ENCODE results near the gene GABPB2.

DNA sequence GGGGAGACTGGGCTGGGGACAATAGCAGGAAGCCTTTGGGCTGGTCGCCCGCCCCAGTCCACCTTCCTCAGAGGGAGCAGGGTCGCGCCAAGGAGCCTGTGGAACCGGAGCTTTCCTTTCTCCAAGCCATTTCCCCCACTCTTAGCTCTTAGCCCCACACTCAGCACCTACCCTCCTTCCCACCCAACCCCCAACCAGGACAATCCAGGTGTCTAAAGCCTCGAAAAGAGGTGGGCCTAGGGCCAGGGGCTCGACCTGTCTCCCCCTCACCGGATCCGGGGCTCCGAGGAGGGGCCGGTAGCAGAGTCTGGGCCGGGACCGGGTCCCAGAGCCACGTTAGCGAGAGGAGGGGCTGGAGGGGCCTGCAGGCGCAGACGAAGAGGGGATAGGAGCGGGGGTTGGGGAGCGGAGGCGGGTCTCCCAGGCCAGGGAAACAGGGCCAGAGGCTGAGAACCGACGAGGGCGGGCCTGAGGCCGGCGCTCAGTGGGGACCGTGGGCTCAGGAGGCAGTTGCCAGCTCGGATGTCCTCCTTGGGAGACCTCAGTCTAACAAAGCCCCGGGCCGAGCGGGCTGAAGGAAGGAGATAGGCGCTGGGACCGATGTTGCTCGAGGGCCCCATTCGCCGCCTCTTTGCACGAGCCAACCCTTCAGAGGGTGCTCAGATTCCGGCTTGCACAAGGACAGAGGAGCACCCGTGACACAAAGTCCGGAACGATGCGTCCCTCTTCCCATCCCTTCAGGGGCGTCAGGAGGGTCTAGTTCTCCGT is 74.9 kb downstream of the GABPB2 start:
- TF ChIP-seq, protein P1, sequence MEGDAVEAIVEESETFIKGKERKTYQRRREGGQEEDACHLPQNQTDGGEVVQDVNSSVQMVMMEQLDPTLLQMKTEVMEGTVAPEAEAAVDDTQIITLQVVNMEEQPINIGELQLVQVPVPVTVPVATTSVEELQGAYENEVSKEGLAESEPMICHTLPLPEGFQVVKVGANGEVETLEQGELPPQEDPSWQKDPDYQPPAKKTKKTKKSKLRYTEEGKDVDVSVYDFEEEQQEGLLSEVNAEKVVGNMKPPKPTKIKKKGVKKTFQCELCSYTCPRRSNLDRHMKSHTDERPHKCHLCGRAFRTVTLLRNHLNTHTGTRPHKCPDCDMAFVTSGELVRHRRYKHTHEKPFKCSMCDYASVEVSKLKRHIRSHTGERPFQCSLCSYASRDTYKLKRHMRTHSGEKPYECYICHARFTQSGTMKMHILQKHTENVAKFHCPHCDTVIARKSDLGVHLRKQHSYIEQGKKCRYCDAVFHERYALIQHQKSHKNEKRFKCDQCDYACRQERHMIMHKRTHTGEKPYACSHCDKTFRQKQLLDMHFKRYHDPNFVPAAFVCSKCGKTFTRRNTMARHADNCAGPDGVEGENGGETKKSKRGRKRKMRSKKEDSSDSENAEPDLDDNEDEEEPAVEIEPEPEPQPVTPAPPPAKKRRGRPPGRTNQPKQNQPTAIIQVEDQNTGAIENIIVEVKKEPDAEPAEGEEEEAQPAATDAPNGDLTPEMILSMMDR (conservative IDR thresholded peaks at IDR 0.05 in 1 of 2, IDR thresholded peaks at IDR 0.05 in 1 of 2; ENCODE audit: low read depth in 1 of 2, low read length in 2 of 2): no peak
- peak; percentile 42 for TF ChIP-seq EZH2 (IDR thresholded peaks at IDR 0.05; ENCODE audit: low read length, missing control alignments)

Measured in fibroblast of lung (primary cell).